ENCODE data around the gene DOCK3. TPM values are rescaled to one million over a fixed set of nuclear protein-coding genes. Genes with fewer than 3 reads are reported as not detected.

DOCK3 gene
- total and polyA plus RNA-seq, 2 of the 4 experiments (the other 2 are of a cell fraction) = under 0.01 to 0.12 TPM

DNA sequence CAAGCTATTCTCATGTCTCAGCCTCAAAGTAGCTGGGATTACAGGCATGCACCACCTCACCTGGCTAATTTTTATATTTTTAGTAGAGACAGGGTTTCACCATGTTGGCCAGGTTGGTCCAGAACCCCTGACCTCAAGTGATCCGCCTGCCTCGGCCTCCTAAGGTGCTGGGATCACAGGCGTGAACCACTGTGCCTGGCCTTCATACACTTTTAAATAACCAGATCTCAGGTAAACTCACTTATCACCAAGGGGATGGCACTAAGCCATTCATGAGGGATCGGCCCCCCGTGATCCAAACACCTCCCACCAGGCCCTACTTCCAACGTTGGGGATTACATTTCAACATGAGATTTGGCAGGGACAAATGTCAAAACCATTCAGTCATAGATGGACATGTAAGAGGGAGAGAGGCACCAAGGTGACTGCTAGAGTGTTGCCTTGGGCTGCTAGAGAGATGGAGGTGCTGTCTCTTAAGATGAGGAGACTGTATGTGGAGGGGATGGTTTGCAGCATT, 13.3 kb upstream of the DOCK3 start:
- Histone ChIP-seq H2AK5ac (ENCODE audit: low read depth, low read length) (no peak overlapping the region), H3K4ac (ENCODE audit: low read depth, low read length) (no peak overlapping the region), H3K9me3 (ENCODE audit: control insufficient read depth, insufficient read depth, low read length) (no peaks in the 10 kb centered on the region), H4K20me1 (ENCODE audit: insufficient read depth, low read length) (no peaks in the 10 kb centered on the region; the same call in 1 of the 2 replicates), H2BK120ac (ENCODE audit: low read depth, low read length) (no peak overlapping the region), H3K9me1 (ENCODE audit: insufficient read depth, low read length) (no peaks in the 10 kb centered on the region), H4K8ac (ENCODE audit: low read depth in 2 of 2, low read length in 2 of 2) (no peak overlapping the region), H2BK20ac (ENCODE audit: low read depth, low read length) (no peak overlapping the region), H2AFZ (replicated peaks; ENCODE audit: low read length, poor library complexity) (no peak overlapping the region), H2AK9ac (replicated peaks; ENCODE audit: low read depth, low read length, poor library complexity) (no peak overlapping the region), H4K91ac (ENCODE audit: insufficient read depth, low read depth, low read length) (no peak overlapping the region), H3K14ac (replicated peaks; ENCODE audit: low read depth, low read length) (no peak overlapping the region), H3K4me1 (ENCODE audit: control insufficient read depth, insufficient read depth, low read length) (no peaks in the 10 kb centered on the region), H3K4me2 (ENCODE audit: low read depth, low read length) (no peak overlapping the region), H3K36me3 (ENCODE audit: control insufficient read depth, insufficient read depth, low read length) (no peaks in the 10 kb centered on the region), H3K27ac (ENCODE audit: insufficient read depth, low read length) (no peak overlapping the region), H3K27me3 (ENCODE audit: control insufficient read depth, insufficient read depth, low read length) (peaks cover 3% of the 10 kb centered on the region; the same call in 1 of the 2 replicates), H3K79me1 (ENCODE audit: low read depth in 1 of 2, low read length in 2 of 2) (no peaks in the 10 kb centered on the region), H3K9ac (ENCODE audit: low read depth, low read length) (no peak overlapping the region), H2BK15ac (ENCODE audit: low read depth, low read length) (no peak overlapping the region), H4K5ac (ENCODE audit: low read depth, low read length) (no peak overlapping the region), H3K23ac (ENCODE audit: low read depth, low read length) (no peak overlapping the region), H3K4me3 (ENCODE audit: insufficient read depth, low read depth, low read length) (no peak overlapping the region), H2BK5ac (ENCODE audit: low read depth, low read length, poor library complexity, severe bottlenecking) (no peak overlapping the region), H3K56ac (ENCODE audit: extremely low read depth, insufficient read depth, low read length) (no peak overlapping the region), H3K18ac (ENCODE audit: low read depth, low read length) (no peak overlapping the region)
- ATAC-seq (ENCODE audit: low read depth) (no peak), DNase-seq (no peak)
- dilution Hi-C loops (cut with HindIII; ENCODE audit: low sequenced_read_pairs, unreplicated experiment) = no loop called here
- CTCF ChIA-PET = no interaction called here
- intact Hi-C loops (cut with micrococcal nuclease) = no loop called here
- POLR2A ChIA-PET (ENCODE audit: unreplicated experiment) = no interaction called here
- in situ Hi-C loops (cut with MboI; ENCODE audit: low sequenced_read_pairs) = no loop called here
- no TSS peak for BruUV-seq (replicated peaks)
- TF ChIP-seq FOS (IDR thresholded peaks at IDR 0.05; ENCODE audit: low read depth, low read length) (no peak), POLR2A (IDR thresholded peaks at IDR 0.05; ENCODE audit: low read depth, low read length) (no peak), ELK1 (IDR thresholded peaks at IDR 0.05; ENCODE audit: borderline replicate concordance, low read depth, low read length) (no peak), USF2 (IDR thresholded peaks at IDR 0.05; ENCODE audit: low read depth, low read length) (no peak), RCOR1 (IDR thresholded peaks at IDR 0.05; ENCODE audit: insufficient replicate concordance, low read length) (no peak), MAZ (IDR thresholded peaks at IDR 0.05; ENCODE audit: borderline replicate concordance, low read depth, low read length) (no peak), BHLHE40 (IDR thresholded peaks at IDR 0.05; ENCODE audit: low read depth, low read length) (no peak), RFX5 (IDR thresholded peaks at IDR 0.05; ENCODE audit: low read depth, low read length) (no peak), SMC3 (IDR thresholded peaks at IDR 0.05; ENCODE audit: low read depth, low read length) (no peak), CTCF (conservative IDR thresholded peaks at IDR 0.05; ENCODE audit: low read depth, low read length) (no peak), MXI1 (IDR thresholded peaks at IDR 0.05; ENCODE audit: borderline replicate concordance, low read depth, low read length) (no peak), CHD1 (IDR thresholded peaks at IDR 0.05; ENCODE audit: low read depth, low read length) (no peak), MAFK (IDR thresholded peaks at IDR 0.05; ENCODE audit: low read depth, low read length) (no peak), RAD21 (IDR thresholded peaks at IDR 0.05; ENCODE audit: low read length) (no peak), CEBPB (IDR thresholded peaks at IDR 0.05; ENCODE audit: low read depth, low read length) (no peak), NFE2L2 (IDR thresholded peaks at IDR 0.05; ENCODE audit: low read depth, low read length) (no peak)
- WGBS, 2 experiments (ENCODE audit: extremely low coverage in 2 of 2, insufficient read length in 1 of 2) = 67% methylated on average over 1 of the region's 6 CpGs; no CpG with 5 or more reads in 1 of the 2 experiments

Data from IMR-90 (cell line).